GM21529 (cell line): ENCODE results near the gene AGAP2.

Source experiments
- ATAC-seq: cut with Tn5 transposase; IDR thresholded peaks from one replicate; pipeline ENCODE4 v1.9.1; 2021; ENCODE audit not compliant: unreplicated experiment

AGAP2 gene

DNA sequence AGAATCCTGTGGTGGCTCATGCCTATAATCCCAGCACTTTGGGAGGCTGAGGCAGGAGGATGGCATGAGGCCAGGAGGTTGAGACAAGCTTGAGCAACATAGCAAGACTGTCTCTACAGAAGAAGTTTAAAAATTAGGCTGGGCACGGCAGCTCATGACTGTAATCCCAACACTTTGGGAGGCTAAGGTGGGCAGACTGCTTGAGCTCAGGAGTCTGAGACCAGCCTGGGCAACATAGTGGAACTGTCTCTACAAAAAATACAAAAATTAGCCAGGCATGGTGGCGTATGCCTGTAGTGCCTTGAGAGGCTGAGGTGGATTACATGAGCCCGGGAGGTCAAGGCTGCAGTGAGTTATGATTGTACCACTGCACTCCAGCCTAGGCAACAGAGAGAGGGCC lies 29.3 kb upstream of the AGAP2 start:
- no peak for ATAC-seq

DNA sequence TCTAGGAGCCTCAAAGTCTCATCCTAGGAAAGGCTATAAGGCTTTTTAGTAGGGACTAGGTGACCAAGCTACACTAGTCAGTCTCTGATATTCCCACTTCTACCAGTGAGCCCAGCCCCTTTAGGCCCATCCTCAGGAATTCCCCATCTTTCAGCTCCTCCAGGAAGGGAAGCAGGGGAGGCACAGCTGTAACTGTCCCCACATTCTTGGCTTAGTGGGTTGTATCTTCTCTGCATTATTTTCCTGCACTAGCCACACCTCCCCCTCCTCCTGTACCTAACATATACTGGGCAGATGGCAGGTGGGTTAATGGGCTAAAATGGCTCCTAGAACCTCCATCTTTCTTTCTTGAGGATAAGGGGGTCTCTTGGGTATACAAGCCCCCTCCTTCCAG lies 28.8 kb upstream of the AGAP2 start:
- ATAC-seq: no peak

DNA sequence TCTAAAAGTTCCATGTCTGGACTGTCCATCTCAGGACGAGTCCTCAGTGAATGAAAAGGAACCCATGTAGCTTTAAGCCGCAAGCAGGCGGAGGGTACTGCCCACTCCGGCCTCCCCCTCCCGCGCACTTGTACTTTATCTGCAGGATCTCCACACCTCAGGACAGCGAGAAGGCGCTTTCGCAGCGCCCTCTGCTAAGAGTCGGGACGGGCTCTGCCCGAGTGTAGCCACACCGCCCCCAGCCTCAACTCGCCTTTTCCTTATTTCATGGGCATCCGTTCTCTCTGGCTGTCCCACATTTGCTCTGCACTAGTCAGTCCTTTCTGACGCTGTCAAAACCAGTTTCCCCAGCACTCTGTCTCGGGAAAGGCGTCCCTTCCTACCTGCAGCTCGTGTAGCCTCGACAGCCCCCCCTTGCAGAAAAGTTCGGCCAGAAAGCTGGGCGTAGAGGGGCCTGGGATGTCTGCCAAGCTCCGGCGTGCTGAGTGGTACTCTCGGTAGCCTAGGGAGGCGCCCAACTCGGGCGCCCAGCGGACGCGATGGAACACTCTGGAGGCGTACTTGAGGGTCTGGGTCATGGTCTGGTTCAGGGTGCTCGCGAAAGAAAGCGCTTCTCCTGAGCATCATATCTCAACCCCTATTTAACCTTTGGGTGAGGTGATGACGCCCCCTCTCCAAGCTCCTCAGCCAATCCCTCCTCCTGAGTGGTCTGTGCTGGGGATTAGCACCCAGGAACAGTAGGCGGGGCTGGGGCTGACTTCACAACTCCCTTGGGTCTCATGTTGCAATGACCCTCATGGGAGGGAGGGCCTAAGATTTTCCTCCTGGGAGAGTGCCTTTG lies 28.1 kb upstream of the AGAP2 start, which contains the start of gene CYP27B1:
Gene CYP27B1 (minus strand): TSS at position 615 of the 841 bp plus-strand sequence. CDS start 37 bp downstream, at position 578.
- no peak for ATAC-seq

DNA sequence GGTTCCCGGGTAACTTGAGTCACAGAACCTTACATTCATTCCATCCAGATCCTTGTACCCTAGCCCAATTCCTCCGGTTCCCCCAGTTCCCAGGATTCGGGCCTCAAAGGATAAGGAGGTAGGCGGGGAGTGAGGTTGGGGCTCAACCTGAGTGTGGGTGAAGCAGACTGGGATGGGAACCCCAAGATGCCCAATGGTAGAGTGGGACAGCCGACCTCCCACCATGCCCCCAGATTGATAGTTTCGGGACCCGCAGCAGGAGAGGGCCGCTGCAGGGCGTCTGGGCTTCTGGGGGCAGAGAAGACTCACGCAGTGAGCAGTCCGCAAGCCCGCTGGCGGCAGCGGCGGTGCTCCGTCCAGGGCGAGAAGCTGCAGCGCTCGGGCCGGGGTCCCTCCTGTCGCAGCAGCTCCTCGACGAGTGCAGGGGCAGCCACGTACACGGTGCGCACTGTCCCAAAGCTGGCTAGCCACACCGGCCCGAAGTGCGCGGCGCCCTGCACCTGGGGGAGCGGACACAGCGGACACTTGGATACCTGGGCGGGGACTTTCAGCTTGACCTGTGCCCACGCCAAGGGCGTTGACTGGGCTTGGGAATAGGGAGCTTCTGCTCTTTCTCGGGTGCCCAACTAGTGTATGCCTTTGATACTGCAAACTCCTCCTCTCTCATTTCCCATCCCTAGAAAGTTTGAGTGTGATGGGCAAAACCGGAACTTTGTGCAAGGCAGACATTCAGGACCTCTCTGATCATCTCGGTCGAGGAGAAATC lies 27.3 kb upstream of the AGAP2 start:
- no peak for ATAC-seq

DNA sequence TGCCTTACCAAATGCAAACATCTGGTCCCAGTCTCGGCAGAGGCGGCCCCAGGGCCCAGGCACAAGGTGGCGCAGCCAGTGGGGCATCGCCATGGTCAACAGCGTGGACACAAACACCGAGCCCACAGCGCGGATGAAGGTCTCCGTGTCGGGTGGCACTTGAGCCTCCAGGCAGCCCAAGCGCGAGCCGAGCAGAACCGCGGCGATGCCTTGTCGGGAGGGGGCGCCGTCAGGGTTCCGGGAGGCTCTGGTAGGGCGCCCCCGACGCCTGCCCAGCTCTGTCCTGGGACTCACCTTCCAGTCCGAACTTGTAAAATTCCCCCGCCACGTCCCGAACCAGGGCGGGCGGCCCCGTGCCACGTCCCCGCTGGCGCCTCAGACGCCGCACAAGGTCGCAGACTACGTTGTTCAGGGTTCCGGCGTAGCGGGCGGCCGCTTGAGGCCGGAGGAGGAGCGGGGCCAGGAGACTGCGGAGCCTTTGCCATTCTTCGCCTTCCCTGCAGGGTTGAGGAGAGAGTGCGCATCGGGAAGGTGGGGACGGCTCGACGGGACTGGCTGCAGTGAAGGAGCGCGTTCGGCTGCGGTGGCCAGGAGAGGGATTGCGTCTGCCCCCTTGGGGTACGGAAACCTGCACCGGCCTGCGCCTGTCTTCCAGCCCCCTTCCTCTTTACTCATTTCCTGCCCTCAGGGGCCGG lies 26.6 kb upstream of the AGAP2 start:
- ATAC-seq: peak; percentile 67

DNA sequence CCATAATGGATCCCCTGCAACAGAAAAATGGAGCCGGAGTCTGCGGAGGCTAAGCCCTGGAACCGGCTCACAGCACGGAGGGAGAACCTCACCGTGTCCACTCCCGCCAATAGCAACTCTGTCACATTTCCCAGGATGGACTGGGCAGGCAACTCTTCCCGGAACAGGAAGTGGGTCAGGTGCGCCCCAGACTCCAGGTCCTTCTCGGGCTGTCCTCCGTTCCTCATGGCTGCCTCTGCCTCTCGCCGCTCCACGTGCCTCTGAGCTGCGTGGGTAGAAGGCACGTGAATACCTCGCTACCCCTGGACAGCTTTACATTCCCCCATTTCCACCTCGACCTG lies 26.1 kb upstream of the AGAP2 start:
- ATAC-seq: no peak

DNA sequence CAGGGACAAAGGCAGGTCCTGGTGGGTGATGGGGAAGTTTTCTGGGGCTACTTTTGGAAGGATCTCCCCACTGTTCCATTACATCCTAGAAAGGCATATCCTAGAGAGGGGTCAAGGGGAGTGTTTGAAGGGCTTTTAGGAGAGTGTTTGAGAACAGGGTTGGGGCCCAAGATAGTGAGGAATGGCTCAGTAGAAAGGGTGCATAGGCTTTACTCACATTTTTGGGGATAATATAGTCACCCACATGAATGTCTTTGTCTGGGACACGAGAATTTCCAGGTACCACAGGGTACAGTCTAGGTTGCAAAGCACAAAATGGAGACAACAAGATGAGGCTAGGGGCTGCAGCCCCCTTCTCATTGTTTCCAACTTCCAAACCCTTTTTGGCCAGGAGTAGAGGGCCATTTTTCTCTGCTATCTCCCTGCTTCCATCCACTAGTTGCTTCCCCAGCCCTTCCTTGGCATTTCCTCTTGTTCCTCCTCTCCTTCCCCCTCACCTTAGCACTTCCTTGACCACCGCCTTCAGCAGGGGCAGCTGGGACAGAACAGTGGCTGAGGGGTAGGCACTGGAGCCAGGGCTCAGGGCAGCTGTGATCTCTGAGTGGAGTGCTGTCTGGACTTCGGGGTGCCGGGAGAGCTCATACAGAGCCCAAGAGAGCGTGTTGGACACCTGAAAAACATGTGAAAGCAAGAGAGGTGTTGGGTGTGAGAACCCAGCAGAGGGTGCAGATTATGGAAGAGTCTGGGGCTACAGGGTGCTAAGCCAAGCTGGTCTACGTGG lies 25.5 kb upstream of the AGAP2 start:
- no peak for ATAC-seq

DNA sequence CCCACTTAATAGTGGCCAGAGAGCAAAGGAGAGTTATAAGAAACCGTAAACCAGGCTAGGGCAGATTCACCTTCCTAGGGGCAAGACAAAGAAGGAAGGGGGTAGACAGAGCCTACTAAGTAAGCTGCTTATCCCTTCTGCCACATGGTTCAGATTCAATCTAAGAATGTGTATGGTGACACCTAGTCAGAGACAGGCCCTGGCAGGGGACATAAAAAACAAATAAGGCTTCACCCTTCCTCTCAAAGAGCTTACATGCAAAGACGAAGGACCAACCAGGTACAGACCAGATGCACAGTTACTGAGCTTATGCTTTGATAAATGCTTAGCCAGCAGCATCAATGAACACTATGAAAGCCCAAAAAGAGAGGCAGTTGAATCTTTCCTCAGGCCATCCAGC lies 23.9 kb upstream of the AGAP2 start:
- ATAC-seq: no peak

DNA sequence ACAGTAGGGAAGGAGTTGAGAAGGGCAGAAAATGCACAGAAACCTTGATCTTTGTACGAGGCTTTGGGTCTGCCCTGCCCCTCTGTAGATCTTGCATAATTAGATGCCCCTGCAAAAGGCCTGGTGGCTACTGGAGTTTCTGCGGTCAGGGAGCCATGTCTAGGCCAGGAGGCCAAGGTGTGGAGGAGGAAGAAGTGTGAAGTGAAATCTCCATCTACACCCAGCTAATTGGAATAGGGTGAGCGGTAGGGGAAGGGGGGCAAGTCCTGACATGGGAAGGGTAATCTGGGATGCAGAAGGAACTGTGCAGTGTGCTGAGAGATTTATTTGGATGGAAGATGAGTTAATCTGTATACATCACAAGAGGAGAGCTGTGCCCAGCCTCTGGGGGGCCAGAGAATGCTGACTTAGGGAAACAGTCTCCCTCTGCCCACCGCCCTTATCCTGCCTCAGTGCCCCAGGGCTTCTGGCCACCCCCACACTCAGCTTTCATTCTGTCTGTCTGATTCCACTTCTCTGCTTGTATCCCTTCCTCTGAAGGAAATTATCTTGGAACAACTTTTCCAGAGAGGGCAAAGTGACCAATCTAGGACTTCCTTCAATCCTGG lies 23.0 kb upstream of the AGAP2 start:
- no peak for ATAC-seq

DNA sequence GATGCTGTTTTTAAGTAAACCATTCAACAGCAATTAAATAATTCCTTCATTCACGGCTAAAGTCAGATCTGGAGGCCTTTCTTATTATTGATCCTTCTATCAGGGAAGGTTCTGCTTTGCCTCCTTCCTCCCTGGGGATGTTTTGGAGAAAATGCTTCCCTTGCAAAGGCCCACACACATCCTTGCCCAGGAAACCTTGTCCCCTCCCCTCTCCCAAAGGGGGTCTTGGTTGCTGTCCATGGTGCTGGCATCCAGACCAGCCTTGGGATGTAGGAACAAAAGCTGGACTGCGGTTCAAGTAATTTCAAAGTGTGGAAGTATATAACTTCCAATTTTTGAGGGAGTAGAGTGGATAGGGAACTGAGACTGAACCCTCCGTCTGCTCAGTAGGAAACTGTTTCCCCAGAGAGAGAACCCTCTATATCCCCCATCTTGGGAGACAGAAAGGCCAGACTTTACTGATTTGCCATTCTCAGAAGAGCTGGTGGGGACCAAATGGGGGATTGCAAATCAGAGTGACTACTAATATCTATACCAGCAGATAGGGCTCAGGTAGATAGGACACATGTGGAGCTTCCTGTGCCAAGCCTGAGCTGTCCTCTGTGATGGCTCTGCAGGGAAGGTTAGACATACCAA lies 21.9 kb upstream of the AGAP2 start:
- ATAC-seq: no peak

DNA sequence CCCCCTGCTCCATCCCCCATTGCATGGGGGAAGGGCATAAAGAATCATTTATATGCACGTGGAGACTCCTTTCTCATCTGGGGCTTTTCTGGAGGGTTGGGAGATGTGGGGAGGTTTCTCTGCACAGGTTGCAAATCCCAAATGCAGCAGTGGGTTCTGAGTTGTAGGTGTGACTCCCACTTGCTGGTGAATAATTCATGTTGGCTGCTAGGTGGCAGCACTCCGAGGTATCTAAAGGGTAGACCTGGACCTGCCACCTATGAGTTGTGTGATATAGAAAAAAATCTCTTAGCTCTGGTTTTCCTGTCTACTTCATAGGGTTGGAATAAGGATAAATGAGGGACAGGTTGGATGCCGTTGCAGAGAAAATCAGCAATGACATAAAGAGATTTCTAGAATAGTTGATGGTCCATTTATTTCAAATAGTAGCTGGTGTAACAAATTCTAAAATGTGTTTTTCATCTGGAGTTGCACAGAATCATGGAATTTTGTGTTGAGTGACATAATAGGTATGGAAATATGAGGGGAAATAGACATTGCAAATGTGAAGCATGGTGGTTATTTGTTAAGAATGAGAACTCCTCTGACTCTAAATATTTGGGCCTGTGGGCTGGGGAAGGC lies 20.9 kb upstream of the AGAP2 start:
- ATAC-seq: no peak

DNA sequence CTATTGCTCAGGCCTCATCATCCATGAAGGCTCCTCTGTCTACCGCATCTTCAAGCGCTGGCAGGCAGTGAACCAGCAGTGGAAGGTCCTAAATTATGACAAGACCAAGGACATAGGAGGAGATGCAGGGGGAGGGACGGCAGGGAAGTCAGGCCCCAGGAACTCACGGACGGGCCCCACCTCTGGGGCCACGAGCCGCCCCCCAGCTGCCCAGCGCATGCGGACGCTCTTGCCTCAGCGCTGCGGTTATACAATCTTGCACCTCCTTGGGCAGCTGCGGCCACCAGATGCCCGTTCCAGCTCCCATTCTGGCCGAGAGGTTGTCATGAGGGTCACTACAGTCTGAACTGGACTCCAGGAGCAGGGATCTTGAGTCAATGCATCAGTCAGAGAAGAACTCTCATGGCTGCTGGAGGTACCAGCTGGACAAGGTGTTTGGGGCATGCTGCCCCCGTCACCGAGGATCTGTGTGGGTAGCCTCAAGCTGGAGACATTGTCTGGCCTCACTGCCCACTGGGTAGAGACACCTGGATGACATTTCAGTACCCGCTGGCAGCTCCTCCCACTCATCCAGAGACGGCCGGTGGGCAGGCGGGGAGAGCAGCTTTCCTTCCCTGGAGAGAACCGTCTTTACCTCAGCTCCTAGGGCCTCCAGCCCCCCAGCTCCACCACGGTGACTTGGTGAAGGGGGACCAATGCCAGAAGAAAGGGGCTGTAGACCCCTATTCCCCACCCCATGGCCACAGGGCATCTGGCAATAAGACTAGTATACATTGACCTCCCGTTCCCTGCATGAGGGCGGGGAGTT lies 20.2 kb upstream of the AGAP2 start:
- ATAC-seq: no peak

DNA sequence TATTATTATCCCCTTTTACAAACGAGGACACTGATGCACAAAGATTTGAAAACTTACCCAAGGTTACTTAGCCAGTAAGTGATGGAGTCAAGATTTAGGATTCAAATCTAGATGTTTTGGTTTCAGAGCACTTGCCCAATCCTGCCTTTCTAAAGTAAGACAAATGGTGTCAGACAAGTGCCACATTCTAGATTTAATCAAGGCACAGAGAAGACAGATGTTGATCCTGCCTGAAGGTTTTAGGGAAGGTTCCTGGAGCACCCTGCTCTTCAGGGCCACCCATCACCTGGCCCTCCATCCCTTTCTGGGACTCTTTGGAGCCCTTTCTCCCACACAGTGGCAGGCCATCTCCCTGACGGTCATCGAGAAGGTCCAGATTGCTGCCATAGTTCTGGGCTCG lies 19.2 kb upstream of the AGAP2 start:
- ATAC-seq: no peak

DNA sequence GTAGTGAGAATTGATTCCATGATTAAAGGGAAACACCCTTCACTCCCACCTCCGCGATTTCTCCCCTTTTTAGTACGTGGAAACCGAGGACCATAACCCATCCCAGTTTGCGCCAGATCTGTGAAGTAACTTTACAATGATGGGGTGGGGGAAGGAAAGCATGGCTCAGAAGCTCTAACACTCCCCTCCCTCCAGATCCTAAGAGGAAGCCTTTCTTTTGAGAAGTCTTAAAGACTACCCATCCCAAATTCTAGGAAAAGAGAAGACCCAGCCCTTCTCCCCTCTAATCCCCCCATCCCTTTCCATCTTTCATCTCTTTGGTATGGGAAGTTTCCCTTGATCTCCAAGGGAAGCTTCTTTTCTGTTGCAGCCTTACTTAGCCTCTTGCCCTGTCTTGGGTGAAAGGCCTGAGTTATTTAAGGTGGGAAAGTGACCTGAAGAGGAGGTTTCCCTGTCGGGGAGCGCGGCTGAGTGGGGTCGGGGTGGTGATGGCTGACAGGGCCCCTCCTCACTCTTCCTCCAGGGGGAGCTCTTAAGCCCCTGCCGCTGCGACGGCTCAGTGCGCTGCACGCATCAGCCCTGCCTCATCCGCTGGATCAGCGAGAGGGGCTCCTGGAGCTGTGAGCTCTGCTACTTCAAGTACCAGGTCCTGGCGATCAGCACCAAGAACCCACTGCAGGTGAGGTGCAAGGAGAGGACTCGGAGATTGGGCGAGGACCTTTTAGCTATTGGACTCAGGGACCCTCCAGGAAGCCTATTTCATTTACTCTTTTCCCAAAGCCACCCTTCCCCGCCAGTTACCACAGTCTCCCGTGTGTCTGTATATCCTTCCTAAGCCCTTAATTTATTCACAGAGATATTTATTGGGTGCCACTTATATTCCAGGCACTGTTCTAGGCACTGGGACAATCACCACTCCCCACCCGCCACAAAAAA lies 18.1 kb upstream of the AGAP2 start:
- ATAC-seq: peak; percentile 22

DNA sequence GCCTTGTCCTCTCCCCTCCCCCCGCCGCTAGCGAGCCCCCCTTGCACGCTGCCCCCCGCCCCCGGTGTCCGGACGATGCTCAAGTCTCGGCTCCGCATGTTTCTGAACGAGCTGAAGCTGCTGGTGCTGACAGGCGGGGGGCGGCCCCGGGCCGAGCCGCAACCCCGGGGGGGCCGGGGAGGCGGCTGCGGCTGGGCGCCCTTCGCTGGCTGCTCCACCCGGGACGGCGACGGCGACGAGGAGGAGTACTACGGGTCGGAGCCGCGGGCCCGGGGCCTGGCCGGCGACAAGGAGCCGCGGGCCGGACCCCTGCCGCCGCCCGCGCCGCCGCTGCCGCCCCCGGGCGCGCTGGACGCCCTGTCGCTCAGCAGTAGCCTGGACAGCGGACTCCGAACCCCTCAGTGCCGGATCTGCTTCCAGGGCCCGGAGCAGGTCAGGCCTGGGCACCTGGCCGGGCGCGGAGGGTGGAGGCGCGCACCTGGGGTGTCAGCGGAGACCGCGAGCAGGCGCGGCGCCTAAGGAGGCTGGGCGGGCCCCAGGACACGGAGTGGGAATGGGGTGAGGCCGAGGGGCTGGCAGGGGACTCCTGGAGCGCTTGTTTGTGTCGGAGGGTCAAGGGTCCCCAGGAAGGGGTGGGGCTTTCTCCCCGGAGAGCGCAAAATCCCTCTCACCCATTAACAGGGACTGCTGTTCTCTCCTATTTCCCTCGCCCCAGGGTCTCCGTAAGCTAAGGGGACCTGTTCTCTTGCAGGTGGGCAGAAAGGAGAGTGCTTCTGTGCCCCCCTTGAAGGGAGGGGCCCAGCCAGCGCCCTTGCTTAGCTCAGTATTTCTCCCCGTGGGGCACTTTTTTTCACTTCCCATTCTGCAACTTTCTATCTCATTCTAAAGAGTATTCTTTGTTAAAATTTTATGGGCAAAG lies 17.2 kb upstream of the AGAP2 start:
- no peak for ATAC-seq

DNA sequence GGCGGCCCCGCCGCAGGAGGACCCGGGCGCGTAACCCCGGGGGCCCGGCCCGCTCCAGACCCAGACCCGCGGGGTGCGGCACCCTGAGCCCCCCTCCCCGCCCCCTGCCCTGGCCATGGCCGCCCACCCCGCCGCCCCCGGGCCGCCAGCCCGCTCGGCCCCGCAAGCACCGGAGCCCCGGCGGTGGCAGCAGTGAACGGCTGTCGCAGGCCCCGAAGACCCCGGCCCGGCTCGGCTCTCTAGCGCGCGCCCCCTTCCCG lies 16.6 kb upstream of the AGAP2 start:
- ATAC-seq: no peak
